Activated T-helper 1 cell treated with Interleukin-2 at 50 U/mL for 16 hours (primary cell): ENCODE data around the gene TOMM20.

ENCODE experiments used
- DNase-seq: peaks from one replicate; pipeline ENCODE4 v3.0.0-alpha.2; 2020; ENCODE audit warnings: low read depth

The TOMM20 gene

DNA sequence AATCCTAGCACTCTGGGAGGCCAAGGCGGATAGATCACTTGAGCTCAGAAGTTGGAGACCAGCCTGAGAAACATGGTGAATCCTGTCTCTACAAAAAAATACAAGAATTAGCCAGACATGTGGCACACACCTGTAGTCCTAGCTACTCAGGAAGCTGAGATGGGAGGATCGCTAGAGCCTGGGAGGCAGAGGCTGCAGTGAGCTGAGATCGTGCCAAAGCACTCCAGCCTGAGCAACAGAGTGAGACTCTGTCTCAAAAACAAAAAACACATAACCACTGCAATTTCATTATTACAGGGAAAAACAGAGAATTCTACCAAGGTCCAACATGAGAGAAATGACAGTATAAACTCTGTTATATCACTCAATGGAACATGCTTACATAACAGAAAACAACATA, 4.4 kb upstream of the TOMM20 start:
- no peak for DNase-seq

DNA sequence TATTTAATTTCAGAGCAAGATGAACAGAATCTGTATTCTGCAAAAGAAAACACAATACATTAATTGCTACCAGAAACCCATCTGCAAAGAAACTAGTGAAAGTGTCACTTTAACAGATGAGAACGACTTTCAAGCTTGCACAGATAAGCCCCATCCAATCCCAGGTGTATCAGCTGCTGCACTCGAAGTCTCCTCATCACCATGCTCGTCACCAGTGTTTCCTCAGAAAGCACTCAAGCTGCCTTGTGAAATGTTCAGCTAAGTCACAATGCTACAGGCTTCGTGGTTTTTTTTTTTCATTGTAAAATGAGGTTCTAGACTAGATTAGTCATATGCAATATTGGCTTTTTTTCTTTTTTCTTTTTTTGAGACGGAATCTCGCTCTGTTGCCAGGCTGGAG, 3.3 kb upstream of the TOMM20 start:
- no peak for DNase-seq

DNA sequence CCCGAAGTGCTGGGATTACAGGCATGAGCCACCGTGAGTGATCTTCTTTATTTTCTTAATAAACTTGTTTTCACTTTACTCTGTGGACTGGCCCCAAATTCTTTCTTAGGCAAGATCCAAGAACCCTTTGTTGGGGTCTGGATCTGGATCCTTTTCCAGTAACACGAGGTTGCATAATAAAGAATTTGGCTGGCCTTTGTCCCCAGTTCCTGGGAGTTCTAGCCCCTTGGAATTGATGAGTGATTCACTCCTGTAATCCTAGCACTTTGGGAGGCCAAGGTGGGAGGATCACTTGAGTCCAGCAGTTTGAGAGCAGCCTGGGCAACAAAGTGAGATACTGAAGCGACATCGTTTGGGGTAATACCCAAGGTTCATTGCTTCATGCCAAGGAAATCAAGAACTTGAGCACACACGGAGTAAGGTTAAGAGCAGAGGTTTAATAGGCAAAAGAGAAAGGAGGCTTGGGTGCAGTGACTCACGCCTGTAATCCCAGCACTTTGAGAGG, 2.2 kb upstream of the TOMM20 start:
- no peak for DNase-seq

DNA sequence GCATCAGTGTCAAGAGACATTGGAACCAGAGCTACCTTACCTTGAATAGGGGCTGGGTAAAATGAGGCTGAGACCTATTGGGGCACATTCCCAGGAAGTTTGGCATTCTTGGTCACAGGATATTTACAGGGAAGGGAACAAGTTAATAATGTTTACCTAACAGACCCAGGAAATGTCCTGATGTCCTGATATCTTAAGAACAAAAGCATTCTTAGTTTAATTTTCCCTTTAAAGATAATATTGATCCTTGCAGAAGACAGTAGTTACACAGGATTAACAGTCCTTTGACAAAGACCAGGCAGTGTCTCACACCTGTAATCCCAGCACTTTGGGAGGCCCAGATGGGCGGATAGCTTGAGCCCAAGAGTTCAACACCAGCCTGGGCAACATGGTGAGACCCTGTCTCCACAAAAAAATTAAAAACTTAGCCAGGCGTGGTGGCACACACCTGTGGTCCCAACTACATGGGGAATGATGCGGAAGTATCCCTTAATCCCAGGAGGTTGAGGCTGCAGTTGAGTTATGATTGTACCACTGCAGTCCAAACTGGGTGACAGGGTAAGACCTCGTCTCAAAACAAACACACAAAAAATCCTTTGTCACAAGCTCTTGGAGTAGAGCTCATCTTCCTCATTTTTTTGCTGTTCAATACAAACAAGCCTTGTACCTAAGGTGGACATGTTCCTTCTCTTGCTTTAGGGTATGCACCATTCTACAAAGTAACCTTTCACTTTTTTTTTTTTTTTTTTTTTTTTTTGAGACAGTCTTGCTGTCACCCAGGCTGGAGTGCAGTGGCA, 1.3 kb upstream of the TOMM20 start:
- DNase-seq, result no peak

DNA sequence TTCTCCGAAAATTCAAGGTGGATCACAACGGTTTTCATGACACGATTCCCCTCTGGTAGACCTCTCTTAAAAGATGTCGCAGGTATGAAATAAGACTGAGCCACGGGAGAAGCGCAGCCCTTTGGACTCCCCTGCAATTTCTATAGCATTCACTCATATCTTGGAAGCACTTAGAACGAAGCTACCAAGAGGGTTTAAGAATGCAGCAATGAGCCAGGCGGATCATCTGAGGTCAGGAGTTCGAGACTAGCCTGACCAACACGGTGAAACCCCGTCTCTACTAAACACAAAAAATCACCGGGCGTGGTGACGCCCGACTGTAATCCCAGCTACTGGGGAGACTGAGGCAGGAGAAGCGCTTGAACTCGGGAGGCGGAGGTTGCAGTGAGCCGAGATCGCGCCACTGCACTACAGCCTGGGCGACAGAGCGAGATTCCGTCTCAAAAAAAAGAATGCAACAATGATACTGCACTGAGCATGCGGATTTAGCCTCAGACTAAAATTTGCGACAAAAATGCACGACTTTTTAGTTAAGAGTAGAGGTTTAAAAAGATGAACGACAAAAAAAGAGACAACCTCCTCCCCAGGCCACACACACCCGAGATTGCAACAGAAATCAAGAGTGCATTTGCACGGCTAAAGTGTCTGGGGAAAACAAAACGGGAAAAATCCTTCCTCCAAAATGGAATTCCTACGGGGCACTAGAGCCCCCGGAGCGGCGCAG, 743 bp downstream of the TOMM20 start:
- DNase-seq, result no peak

DNA sequence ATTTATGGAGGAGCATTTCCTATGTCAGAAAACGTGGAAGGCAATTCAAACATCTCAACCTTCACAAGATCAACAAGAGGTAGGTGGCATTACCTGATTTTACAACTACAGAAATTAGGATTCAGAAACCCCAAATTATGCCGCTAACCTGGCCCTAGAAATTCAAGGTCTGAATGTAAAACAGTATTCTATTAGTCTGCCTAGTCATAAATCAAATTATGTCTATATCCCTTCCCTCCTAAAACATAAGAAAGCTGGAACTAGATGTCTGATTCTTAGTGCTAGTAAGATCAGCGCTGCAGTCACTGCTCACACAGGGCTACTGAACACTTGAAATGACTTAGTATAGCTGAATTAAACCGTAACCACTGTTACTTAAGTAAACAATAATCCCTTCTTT, 1.4 kb downstream of the TOMM20 start:
- DNase-seq, result no peak

DNA sequence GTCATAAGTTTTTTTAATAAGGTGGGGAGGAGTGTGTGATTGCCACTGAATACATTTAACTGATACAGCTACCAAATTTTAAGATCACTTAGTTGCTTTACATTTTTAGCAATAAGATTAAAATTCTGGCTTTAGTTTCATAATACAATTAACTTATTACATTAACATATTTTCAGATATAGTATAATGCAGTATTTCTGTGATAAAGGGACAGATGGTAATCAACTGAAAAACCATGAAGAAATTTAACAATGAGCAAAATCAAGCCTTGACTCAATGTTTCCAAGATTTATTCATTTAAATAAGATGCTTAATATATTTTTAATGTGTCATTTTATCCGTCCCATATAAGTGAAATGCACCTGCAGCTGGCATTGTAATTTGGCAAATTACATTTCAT, 4.0 kb downstream of the TOMM20 start:
- no peak for DNase-seq

DNA sequence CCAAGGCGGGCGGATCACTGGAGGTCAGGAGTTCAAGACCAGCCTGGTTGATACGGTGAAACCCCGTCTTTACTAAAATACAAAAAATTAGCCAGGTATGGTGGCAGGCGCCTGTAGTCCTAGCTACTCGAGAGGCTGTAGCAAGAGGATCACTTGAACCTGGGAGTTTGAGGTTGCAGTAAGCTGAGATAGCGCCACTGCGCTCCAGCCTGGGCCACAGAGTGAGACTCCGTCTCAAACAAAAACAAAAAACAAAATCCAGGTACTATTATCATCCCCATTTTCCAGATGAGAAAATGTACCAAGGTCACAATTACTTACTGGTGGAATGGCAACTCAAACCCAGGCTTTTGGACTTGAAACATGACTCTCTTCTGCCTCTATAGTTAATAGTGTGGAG, 4.5 kb downstream of the TOMM20 start:
- DNase-seq, result no peak

DNA sequence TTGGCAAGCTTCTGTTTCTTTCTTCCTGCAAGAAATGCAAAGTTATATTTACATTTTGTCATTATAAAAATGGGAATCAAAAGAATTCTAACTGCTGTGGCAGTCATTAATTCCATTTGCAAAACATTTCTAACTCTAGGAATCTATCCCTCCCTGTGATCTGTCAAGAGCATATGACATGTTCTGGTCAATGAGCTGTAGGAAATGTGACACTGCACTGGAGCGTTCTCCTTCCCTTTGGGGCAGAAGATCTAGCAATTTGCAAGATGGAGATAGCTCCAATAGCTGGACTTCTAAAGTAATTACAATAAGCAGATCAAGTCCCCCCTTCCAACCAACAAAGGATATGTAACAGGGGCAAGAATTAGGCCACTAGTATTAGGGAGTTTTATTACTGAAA, 6.3 kb downstream of the TOMM20 start:
- DNase-seq, result no peak

DNA sequence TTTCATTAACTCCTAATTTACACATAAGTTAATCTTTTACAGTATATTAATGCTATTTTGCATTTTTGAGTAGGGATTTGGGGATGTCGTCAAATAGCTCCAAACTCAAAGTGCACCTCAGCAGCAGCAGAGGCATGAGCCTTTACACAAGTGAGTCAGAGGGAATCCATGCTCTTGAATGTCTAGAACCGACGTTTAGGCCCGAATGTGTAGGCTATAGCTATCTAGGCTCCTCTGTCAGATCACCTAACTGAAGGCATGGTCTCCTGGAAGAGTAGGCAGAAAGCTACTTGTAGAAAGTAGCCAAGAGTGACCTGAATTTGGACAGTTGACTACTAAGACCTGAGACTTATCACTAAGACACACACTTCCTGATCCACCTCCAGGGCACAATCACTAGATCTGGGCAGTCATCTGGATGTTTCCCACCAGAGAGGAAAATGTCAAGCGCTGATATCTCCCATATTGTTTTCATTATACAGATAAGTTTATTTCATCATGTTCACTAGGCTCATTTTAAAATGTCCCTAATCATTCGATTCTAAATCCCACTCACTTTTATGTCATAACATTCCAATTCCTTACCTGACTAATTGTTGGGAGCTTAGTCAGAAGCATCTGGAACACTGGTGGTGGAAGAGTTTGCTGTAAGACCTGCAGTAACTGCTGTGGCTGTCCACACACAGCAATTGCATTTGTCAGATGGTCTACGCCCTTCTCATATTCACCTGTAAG, 15.3 kb downstream of the TOMM20 start:
- no peak for DNase-seq

DNA sequence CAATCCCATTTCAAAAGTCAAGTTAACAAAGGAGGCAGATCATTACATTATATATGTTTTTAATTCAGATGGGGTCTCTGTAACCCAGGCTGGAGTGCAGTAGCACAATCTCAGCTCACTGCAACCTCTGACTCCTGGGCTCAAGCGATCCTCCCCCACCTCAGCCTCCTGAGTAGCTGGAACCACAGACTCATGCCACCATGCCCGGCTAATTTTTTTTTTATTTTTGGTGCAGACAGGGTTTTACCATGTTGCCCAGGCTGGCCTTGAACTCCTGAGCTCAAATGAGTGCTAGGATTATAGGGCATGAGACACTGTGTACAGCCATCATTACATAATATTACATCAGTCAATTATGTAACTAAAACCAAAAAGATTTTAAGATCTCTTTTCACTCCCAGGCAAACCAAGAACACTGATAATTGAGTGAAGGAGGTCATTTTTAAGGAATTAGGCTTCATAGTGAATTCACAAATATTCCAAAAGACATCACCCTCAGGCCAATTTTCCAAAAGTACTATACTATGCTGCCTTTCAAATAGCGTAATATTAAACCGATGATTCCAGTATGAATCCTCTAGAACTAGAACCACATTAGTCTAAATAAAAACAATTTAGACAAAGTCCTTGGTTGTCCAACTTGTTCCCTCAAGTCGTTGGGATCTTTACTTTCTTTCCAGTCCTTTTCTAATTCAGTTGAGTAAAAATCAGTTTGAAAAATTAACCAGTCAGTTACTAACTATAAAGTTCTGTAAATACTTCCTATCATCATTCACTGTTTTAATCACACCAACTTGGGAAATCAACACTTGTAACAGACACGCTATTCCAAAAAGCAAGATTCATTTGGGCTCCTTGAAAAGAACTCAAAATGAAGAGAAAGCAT, 16.1 kb downstream of the TOMM20 start:
- no peak for DNase-seq

DNA sequence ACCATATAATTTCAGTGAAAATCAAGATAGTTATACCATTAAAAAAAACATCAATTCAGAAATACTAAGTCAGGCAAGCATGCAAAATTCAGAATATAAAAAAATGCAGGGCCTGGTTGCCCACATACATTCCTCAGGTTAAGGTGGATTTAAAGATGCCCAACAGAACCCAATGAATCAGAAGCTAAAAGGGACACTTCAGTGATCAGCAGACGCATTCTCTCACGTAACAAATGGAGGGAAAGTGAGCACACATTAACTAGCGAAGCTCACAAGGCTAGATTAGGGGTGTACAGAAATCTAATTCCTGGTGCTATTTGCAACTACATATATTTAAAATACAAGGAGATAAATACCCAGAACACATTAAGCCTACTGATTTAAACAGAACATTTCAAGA, 17.5 kb downstream of the TOMM20 start:
- DNase-seq, result no peak

DNA sequence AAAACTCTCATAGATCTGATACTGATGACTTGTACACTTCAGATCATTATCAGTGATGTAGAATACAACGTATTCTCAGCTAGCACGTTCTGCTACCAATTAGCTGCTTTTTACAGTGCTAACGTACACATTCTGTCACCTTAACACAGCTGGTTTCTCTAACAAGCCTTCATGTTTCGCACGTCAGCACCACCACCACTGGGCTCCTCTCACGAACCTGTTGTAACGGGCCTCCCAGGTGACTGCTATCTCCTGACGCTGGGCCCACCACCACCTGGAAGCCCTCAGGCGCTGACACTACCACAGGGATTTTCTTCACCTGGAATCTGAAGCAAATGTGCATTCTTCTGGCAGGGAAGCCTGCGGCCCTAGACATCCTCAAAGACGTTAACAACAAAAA, 19.8 kb downstream of the TOMM20 start:
- DNase-seq, result no peak

DNA sequence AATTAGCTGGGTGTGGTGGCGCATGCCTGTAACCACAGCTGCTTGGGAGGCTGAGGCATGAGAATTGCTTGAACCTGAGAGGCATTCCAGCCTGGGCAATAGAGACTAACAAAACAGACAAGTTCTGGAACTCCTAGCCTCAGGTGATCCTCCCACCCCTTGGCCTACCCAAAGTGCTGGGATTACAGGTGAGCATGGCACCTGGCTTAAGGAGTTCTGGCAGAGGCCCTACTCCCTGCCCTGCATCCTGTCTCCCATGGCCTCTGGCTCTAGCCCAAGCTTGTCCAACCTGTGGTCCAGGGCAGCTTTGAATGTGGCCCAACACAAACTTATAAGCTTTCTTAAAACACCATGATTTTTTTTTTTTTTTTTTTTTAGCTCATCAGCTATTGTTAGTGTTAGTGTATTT, 20.4 kb downstream of the TOMM20 start:
- DNase-seq, result no peak

DNA sequence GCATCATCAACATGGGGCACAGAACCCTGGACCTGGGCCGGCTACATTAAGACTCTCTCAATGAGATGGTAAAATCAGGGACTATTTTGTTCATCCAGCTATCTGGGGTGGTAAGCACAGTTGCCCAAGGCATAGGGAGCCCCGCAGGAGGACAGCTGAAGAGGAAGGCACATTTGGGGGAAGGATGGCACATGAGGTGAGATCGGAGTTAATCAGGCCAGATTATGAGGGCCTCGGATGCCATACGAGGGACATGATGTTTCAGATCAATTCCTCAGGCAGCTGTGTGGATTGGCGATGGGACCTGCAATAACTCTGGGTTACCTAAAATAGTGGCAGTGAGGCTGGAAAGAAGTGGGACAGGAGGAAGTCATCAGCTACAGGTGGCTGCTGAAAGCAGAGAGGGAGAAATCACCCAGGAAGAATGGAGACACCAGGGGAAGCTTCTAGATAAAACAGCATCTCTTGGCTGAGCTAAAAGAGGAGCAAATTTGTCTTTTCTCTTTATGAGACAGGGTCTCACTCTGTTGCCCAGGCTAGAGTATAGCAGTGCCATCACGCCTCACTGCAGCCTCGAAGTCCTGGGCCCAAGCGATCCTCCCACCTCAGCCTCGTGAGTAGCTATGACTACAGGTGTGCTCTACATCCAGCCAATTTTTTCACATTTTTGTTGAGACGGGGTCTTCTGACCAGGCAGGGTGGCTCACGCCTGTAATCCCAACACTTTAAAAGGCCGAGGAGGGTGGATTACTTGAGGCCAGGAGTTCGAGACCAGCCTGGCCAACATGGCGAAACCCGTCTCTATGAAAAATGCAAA, 21.1 kb downstream of the TOMM20 start:
- DNase-seq, result no peak

DNA sequence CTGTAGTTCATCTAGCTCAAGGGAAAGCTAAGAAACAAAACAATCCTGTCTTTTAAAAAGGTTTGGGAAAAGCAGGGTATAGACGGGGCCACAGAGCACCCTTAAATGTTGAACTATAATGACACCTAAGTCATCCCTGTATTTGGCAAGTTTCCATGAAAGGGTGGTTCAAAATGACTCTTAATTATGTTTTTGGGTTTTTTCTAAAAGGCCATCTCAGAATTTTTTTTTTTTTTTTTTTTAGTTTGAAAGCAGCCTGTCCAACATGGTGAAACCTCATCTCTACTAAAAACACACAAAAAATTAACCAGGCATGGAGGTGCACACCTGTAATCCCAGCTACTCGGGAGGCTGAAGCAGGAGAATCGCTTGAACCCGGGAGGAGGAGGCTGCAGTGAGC, 22.2 kb downstream of the TOMM20 start:
- no peak for DNase-seq

DNA sequence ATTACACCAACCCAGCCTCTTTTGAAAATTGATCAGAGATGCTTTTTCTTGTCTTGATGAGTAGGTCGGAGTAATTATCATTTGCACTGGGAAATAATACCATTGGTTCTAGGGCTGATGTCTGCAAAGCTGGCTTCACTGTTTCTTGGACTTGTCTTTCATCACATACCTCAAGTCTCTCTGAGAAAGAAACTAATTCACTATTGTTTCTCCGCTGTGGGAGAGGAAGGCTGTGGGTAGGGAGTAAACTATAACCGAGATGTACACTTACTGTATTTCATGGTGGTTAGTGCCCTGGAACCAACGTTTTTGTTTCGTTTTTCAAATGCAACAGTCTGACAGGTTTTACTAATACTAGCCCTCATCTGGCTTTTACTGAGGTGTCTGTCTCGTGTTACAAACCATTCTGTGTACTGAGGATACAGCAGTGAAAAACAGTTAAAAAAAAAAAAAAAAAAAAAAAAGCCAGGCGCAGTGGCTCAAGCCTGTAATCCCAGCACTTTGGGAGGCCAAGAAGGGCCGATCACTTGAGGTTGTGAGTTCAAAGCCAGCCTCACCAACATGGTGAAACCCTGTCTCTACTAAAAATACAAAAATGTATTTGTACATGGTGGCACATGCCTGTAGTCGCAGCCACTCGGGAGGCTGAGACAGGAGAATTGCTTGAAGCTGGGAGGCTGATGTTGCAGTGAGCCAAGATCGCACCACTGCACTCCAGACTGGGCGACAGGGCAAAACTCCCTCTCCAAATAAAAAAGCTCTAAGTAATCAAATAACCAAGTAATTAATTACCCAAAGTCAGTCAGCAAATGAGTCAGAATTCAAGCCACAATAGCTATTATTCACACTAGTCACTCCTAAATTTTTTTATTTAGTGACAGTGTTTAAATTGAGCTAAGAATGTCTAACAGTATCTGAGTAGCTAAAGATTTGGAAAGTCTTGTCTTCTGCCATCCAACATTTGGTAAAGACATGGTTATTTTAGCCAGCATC, 23.3 kb downstream of the TOMM20 start:
- DNase-seq, result no peak

DNA sequence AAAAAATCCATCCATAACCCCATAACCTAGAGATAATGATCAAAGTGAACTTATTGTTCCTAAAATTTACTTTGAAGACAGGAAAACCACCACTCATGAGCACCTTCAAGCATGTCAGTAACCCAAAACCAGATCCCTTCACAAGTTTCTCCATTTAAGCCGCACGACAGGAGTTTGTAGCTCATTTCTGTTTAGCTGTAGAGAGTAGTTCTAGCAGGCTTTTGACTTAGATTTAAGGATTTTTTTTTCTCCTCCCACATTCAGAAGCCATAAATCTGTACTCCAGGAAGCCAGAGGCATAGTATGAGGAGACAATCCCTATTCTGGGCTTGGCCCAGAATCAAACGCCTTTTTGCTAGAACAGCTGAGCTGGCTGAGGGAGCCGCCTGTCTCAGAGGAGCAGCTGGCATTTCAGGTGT, 25.6 kb downstream of the TOMM20 start:
- no peak for DNase-seq

DNA sequence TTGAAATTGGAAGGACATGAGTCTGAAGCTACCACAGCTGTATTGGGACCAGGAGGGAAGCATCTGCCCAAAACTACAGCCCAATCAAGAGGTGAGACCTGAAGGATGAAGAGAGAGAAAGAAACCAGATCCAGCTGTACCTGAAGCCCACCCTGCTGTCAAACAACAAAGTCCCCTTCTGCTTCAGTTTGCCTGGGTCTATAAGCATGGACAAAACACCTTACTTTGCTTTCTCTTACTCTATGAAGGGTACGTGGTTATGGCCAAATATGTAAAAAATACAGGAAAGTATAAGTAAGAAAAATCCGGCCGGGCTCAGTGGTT, 26.4 kb downstream of the TOMM20 start:
- DNase-seq, result no peak
